Esophagus squamous epithelium (tissue), 5 donors: ENCODE data around the gene PTPRJ. TPM values are rescaled to one million over a fixed set of nuclear protein-coding genes. Genes with fewer than 3 reads are reported as not detected.

ENCODE experiments used
- DNase-seq: peaks from one replicate; lab custom pipeline; 2025; lab: John Stamatoyannopoulos, UW
- H3K27ac ChIP-seq, 4 donors: fragments of 200-600 bp; sonication (generic); one replicate each; pipeline ENCODE4 v1.5.1; 2016 to 2019; ENCODE audit warnings: mild to moderate bottlenecking in 1 of 4
- H3K27me3 ChIP-seq, 4 donors: fragments of 200-600 bp; sonication (generic); 1 replicate in 3 of 4; 2 replicates in 1 of 4; pipeline versions ENCODE4 v1.5.1 to v1.6.0; 2017 to 2021; ENCODE audit warnings: antibody characterized with exemption in 1 of 4
- H3K36me3 ChIP-seq, 3 donors: fragments of 200-600 bp; sonication (generic); one replicate each; pipeline ENCODE4 v1.5.1; 2016 to 2019
- H3K4me1 ChIP-seq, 3 donors: fragments of 200-600 bp; sonication (generic); one replicate each; pipeline ENCODE4 v1.5.1; 2017 to 2019
- H3K4me3 ChIP-seq, 4 donors: fragments of 200-600 bp; sonication (generic); 1 replicate in 3 of 4; 2 replicates in 1 of 4; pipeline ENCODE4 v1.5.1; 2016 to 2019; ENCODE audit warnings: mild to moderate bottlenecking in 2 of 4, moderate library complexity in 1 of 4
- H3K9me3 ChIP-seq, 3 donors: fragments of 200-600 bp; sonication (generic); one replicate each; pipeline ENCODE4 v1.5.1; 2016 to 2019
- POLR2A ChIP-seq, 4 donors: fragments of 450-650 bp; IDR thresholded peaks; one replicate each; pipeline ENCODE4 v1.6.1; 2017; ENCODE audit warnings: antibody characterized with exemption in 4 of 4, mild to moderate bottlenecking in 4 of 4, moderate library complexity in 3 of 4
- WGBS, 2 donors: methylation state at CpG; one replicate each; pipeline ENCODE4 v1.1.5; 2018; 5-methylcytosine and 5-hydroxymethylcytosine counted together
- intact Hi-C: fragments of 100-400 bp; cut with DNase I; formaldehyde crosslinking; loops from one replicate; pipeline ENCODE4 v1.15.0; 2022
- small RNA-seq, 4 donors: library from RNA; depleted of rRNA; stranded (forward); fragments of <200 nt; gene quantifications; one replicate each; pipeline ENCODE3, GENCODE V24; 2016
- total RNA-seq, 4 donors: library from RNA; depleted of rRNA; stranded (reverse); fragments of >200 nt; gene quantifications; one replicate each; pipeline ENCODE4 v1.1.0, GENCODE V29; 2016
- TF ChIP-seq, protein P1 (sequence below), 6 experiments: fragments of 450-650 bp in 4 of 6; fragments of 200-600 bp in 2 of 6; sonication (generic) in 2 of 6; IDR thresholded peaks; one replicate each; pipeline ENCODE4 v1.5.1; 2016 to 2019; ENCODE audit warnings: antibody characterized with exemption in 6 of 6, mild to moderate bottlenecking in 4 of 6, moderate library complexity in 4 of 6
- donor health status: DM: yes; HTN: yes; CAD: no.

Gene PTPRJ
- total RNA-seq, 4 donors from 2014 or later: 1.7 to 11.6 (median 3.4) TPM

DNA sequence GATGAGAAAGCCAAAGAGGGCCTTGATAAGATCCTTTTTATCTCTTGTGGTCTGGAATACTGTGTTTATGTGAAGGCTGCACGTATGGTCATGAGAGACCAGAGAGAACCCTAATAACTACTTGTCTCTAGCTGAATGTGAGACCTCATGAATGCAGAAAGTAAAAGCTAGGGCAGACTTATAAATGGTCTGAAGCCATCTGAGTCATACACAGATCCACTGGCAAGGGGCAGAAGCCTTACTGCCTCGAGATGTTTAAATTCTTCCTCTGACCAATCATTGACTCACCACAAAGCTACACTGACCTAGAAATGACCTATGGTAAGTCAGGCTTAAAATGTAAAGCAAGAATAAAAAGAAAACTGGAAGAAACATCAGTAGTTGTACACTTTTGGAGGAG is 213.5 kb downstream of the PTPRJ start:
- H3K27ac ChIP-seq: no peak overlapping the region
- no peaks in the 10 kb centered on the region for H3K27me3 ChIP-seq
- H3K4me3 ChIP-seq: no peak overlapping the region
- TF ChIP-seq, protein P1, sequence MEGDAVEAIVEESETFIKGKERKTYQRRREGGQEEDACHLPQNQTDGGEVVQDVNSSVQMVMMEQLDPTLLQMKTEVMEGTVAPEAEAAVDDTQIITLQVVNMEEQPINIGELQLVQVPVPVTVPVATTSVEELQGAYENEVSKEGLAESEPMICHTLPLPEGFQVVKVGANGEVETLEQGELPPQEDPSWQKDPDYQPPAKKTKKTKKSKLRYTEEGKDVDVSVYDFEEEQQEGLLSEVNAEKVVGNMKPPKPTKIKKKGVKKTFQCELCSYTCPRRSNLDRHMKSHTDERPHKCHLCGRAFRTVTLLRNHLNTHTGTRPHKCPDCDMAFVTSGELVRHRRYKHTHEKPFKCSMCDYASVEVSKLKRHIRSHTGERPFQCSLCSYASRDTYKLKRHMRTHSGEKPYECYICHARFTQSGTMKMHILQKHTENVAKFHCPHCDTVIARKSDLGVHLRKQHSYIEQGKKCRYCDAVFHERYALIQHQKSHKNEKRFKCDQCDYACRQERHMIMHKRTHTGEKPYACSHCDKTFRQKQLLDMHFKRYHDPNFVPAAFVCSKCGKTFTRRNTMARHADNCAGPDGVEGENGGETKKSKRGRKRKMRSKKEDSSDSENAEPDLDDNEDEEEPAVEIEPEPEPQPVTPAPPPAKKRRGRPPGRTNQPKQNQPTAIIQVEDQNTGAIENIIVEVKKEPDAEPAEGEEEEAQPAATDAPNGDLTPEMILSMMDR (IDR thresholded peaks at IDR 0.05): no peak
- no peak for TF ChIP-seq POLR2A (IDR thresholded peaks at IDR 0.05)
- H3K36me3 ChIP-seq: no peaks in the 10 kb centered on the region
- H3K9me3 ChIP-seq: peaks cover 0 to 6% (median 5%) of the 10 kb centered on the region in 3 donors
- no peak for DNase-seq
- WGBS, 2 donors: 42 to 53% methylated on average over 2 of the region's 2 CpGs
- H3K4me1 ChIP-seq: no peaks in the 10 kb centered on the region
- intact Hi-C loops: no loop called here

DNA sequence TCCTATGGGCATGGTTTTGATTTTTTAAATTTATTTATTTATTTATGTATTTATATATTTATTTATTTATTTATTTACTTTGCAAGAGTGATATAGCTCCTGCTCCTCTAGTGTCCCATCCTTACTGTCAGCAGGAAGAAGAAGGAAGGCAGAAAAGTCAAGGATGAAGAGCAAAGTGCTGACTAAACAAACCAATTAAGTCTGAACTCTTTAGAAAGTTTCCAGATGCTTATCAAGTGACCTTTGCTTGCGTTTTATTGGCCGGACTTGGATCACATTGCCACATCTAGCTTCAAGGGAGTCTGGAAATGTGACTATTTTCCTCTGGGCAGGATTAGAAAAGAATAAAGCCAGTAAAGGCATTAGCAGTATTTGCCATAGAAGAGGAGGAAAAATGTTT is 227.5 kb downstream of the PTPRJ start:
- Histone ChIP-seq H3K36me3 (no peaks in the 10 kb centered on the region), H3K27me3 (peaks cover 0 to 5% (median 0%) of the 10 kb centered on the region in 4 donors), H3K4me3 (no peak overlapping the region), H3K27ac (no peak overlapping the region), H3K9me3 (no peaks in the 10 kb centered on the region), H3K4me1 (no peaks in the 10 kb centered on the region)
- 70 to 77% methylated on average over 2 of the region's 2 CpGs for WGBS, 2 donors
- TF ChIP-seq, protein P1 (IDR thresholded peaks at IDR 0.05): no peak
- TF ChIP-seq POLR2A (IDR thresholded peaks at IDR 0.05): no peak
- intact Hi-C loops: no loop called here
- DNase-seq: no peak

DNA sequence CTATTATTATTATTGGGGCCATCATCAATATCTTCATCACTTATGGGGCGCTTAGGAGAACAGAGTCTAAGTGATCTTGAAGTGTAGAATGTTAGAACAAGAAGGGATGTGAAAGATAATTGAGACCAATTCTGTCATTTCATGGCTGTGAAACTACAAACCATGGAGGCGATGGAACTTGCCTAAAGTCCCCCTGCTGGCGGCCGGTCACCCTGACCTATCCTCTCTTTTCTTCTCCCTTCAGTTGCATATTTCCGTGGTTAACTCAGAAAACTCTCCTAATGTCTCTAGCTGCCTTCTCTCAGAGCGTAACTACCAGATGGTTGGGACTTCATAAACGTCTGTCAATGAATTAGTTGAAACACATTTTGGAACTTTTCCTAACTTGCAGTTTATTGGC is 229.7 kb downstream of the PTPRJ start:
- TF ChIP-seq, protein P1 (IDR thresholded peaks at IDR 0.05): no peak
- TF ChIP-seq POLR2A (IDR thresholded peaks at IDR 0.05): no peak
- Histone ChIP-seq H3K27me3 (peaks cover 0 to 5% (median 0%) of the 10 kb centered on the region in 4 donors), H3K4me3 (no peak overlapping the region), H3K9me3 (no peaks in the 10 kb centered on the region), H3K4me1 (no peaks in the 10 kb centered on the region), H3K36me3 (no peaks in the 10 kb centered on the region), H3K27ac (no peak overlapping the region)
- 26 to 31% methylated on average over 7 of the region's 7 CpGs for WGBS, 2 donors
- no peak for DNase-seq
- intact Hi-C loops: no loop called here

DNA sequence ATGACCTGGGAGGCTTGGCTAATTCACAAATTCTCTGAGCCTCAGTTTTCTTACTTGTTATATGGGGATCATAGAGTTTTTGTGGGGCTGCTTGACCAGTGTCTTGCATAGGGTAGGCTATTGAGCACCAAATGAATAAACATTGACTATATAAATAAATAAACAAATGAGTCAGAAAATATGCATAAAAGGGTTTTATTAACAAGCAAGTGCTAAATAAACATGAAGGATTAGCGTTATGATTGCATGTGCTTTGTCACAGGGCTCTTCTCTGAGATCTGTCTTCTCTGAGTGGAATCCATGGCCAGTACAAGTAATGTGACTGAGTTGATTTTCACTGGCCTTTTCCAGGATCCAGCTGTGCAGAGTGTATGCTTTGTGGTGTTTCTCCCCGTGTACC is 236.2 kb downstream of the PTPRJ start, which contains the start of gene OR4B1:
Gene OR4B1, plus strand, starts transcription at position 301 of the 400 bp plus-strand sequence. Its CDS starts 0 bp downstream, at position 301.
- no peak within 1 kb of the TSS for H3K27ac ChIP-seq
- intact Hi-C loops: no loop called here
- 66 to 74% methylated on average over 2 of the region's 2 CpGs for WGBS, 2 donors
- H3K9me3 ChIP-seq: no peaks in the 10 kb centered on the region
- DNase-seq: no peak
- TF ChIP-seq POLR2A (IDR thresholded peaks at IDR 0.05): no peak
- TF ChIP-seq, protein P1 (IDR thresholded peaks at IDR 0.05): no peak
- no peaks in the 10 kb centered on the region for H3K4me1 ChIP-seq
- no peaks in the 10 kb centered on the region for H3K27me3 ChIP-seq
- no peaks in the 10 kb centered on the region for H3K36me3 ChIP-seq
- H3K4me3 ChIP-seq: no peak within 1 kb of the TSS

Small RNA genes within 50 kb of the gene (small RNA-seq; reads per million reads assigned to genes)
- 0 to 0.15 (median 0.04) reads per million in 4 donors for gene MIR3161

Other genes with a start within 250 kb of the PTPRJ start
- gene FNBP4, start 213.2 kb upstream of the PTPRJ start, total RNA-seq: 100 to 1,000 TPM in 1 of 4 donors, 10 to 100 TPM in 3; 52.4 to 159 (median 79.0) TPM
- gene NUP160, start 132.2 kb upstream of the PTPRJ start, total RNA-seq: 10 to 100 TPM; 11.0 to 30.1 (median 20.7) TPM
- not detected for gene OR4B1, start 236.3 kb downstream of the PTPRJ start, total RNA-seq